ENCODE results near the gene ACAP2. TPM values are rescaled to one million over a fixed set of nuclear protein-coding genes. Genes with fewer than 3 reads are reported as not detected.

ACAP2 gene
- total RNA-seq, 1 experiment from 2014 or later = 57.9 TPM

DNA sequence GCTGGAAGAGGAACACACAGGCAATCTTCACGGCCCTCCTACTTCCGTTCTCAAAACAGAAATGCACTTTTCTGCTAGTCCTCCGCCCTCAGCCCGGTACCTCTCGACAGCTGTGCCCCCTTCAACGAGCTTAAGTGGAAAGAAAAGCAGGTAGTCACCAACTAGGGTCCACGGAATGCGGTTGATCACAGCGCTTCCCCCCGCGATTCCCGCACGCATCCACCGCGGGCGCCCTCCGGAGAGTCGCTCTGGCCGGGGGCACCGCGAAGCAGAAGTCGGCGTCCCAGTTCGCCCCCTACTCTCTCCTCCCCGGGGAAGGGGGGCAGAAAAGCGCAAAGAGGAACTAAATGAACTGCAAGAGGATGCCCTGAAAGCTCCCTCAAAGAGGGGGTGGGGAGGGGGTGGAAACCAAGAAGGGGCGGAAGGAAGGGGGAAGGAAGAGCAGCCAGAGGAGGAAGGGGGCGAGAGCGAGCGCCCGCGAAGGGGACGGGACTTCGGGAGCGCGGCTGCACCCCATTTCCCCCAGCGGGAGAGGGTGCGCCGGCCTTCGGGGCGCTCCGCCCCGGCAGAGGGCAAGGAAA is 738 bp downstream of the ACAP2 start:
- Histone ChIP-seq H3K4me3 (ENCODE audit: low read depth in 2 of 2, low read length in 2 of 2) (peak overlapping the region; percentile 74 to 80), H3K27me3 (ENCODE audit: control insufficient read depth, insufficient read depth, low read length) (no peaks in the 10 kb centered on the region), H3K27ac (ENCODE audit: low read length) (peak overlapping the region; percentile 82), H3K4me1 (ENCODE audit: control insufficient read depth, insufficient read depth, low read length) (peaks cover 23% of the 10 kb centered on the region), H3K9me3 (ENCODE audit: control insufficient read depth, insufficient read depth, low read depth, low read length) (no peaks in the 10 kb centered on the region), H3K36me3 (ENCODE audit: control insufficient read depth, insufficient read depth, low read length) (no peaks in the 10 kb centered on the region)
- ChIA-PET POLR2A (no interaction called here), CTCF (interaction anchor here (0.6 to 1.8 kb wide), 3 partner anchors 171 to 180 kb away, joined by 3 to 9 read pairs (median 9); partner anchors contain the start of gene XXYLT1)
- in situ Hi-C loops (cut with HindIII; ENCODE audit: low pct_unique_long_range_greater_than_20kb, low sequenced_read_pairs) = no loop called here
- no TSS peak for BruUV-seq (replicated peaks)
- peak; percentile 2; the same call in 1 of the 2 replicates for ATAC-seq
- intact Hi-C loops (cut with micrococcal nuclease; ENCODE audit: unreplicated experiment) = no loop called here
- no peak for TF ChIP-seq POLR2AphosphoS5 (IDR thresholded peaks at IDR 0.05; ENCODE audit: low read depth, low read length)
- TF ChIP-seq, protein P1, sequence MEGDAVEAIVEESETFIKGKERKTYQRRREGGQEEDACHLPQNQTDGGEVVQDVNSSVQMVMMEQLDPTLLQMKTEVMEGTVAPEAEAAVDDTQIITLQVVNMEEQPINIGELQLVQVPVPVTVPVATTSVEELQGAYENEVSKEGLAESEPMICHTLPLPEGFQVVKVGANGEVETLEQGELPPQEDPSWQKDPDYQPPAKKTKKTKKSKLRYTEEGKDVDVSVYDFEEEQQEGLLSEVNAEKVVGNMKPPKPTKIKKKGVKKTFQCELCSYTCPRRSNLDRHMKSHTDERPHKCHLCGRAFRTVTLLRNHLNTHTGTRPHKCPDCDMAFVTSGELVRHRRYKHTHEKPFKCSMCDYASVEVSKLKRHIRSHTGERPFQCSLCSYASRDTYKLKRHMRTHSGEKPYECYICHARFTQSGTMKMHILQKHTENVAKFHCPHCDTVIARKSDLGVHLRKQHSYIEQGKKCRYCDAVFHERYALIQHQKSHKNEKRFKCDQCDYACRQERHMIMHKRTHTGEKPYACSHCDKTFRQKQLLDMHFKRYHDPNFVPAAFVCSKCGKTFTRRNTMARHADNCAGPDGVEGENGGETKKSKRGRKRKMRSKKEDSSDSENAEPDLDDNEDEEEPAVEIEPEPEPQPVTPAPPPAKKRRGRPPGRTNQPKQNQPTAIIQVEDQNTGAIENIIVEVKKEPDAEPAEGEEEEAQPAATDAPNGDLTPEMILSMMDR (IDR thresholded peaks at IDR 0.05) = no peak
- TF ChIP-seq TCF7L2 (IDR thresholded peaks at IDR 0.05; ENCODE audit: low read depth, low read length) = no peak
- TF ChIP-seq, protein P2, sequence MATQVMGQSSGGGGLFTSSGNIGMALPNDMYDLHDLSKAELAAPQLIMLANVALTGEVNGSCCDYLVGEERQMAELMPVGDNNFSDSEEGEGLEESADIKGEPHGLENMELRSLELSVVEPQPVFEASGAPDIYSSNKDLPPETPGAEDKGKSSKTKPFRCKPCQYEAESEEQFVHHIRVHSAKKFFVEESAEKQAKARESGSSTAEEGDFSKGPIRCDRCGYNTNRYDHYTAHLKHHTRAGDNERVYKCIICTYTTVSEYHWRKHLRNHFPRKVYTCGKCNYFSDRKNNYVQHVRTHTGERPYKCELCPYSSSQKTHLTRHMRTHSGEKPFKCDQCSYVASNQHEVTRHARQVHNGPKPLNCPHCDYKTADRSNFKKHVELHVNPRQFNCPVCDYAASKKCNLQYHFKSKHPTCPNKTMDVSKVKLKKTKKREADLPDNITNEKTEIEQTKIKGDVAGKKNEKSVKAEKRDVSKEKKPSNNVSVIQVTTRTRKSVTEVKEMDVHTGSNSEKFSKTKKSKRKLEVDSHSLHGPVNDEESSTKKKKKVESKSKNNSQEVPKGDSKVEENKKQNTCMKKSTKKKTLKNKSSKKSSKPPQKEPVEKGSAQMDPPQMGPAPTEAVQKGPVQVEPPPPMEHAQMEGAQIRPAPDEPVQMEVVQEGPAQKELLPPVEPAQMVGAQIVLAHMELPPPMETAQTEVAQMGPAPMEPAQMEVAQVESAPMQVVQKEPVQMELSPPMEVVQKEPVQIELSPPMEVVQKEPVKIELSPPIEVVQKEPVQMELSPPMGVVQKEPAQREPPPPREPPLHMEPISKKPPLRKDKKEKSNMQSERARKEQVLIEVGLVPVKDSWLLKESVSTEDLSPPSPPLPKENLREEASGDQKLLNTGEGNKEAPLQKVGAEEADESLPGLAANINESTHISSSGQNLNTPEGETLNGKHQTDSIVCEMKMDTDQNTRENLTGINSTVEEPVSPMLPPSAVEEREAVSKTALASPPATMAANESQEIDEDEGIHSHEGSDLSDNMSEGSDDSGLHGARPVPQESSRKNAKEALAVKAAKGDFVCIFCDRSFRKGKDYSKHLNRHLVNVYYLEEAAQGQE (IDR thresholded peaks at IDR 0.05; ENCODE audit: insufficient read depth in 1 of 2, low read depth in 2 of 2, low read length in 1 of 2) = no peak
- TF ChIP-seq SIN3A (IDR thresholded peaks at IDR 0.05; ENCODE audit: borderline replicate concordance, insufficient read depth, low read depth, low read length) = no peak
- DNase-seq (ENCODE audit: low read depth, low spot score) = no peak

DNA sequence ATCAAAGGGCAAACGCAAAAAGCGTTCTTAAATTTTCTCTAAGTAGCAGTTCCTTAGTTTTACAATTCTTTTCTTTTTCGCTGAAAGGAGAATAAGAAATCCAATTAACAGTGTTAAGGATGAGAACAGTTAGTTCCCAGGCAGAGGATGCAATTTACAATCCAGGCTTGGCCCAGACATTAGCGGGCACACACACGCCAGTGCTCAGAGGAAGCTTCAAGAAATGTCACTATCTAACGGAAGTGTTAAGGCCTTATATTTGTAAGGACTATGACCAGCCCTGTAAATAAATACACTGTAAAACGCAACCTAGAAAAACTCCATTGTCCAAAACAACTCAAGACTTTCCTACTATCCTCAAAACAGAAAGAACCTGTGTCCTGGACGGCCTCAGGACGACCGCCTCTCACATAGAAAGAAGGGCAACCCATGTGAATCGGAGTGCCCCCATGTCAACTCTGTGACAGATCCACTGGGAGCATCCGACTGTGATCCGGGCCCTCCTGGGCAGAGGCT is 1.3 kb downstream of the ACAP2 start:
- CTCF ChIA-PET = interaction anchor here (0.6 to 1.8 kb wide), 2 partner anchors 170 to 179 kb away, joined by 9 read pairs; partner anchors contain the start of gene XXYLT1
- H3K9me3 ChIP-seq (ENCODE audit: control insufficient read depth, insufficient read depth, low read depth, low read length) = no peaks in the 10 kb centered on the region
- POLR2A ChIA-PET = no interaction called here
- no peaks in the 10 kb centered on the region for H3K36me3 ChIP-seq (ENCODE audit: control insufficient read depth, insufficient read depth, low read length)
- DNase-seq (ENCODE audit: low read depth, low spot score) = no peak
- ATAC-seq = peak; percentile 17; the same call in 1 of the 2 replicates
- peaks cover 23% of the 10 kb centered on the region for H3K4me1 ChIP-seq (ENCODE audit: control insufficient read depth, insufficient read depth, low read length)
- no peaks in the 10 kb centered on the region for H3K27me3 ChIP-seq (ENCODE audit: control insufficient read depth, insufficient read depth, low read length)
- intact Hi-C loops (cut with micrococcal nuclease; ENCODE audit: unreplicated experiment) = no loop called here
- in situ Hi-C loops (cut with HindIII; ENCODE audit: low pct_unique_long_range_greater_than_20kb, low sequenced_read_pairs) = no loop called here
- peak; percentile 23; the same call in 1 of the 2 replicates for TF ChIP-seq TCF7L2 (IDR thresholded peaks at IDR 0.05; ENCODE audit: low read depth, low read length)
- TF ChIP-seq, protein P1 (IDR thresholded peaks at IDR 0.05) = no peak
- TF ChIP-seq SIN3A (IDR thresholded peaks at IDR 0.05; ENCODE audit: borderline replicate concordance, insufficient read depth, low read depth, low read length) = no peak
- TF ChIP-seq POLR2AphosphoS5 (IDR thresholded peaks at IDR 0.05; ENCODE audit: low read depth, low read length) = no peak
- TF ChIP-seq, protein P2 (IDR thresholded peaks at IDR 0.05; ENCODE audit: insufficient read depth in 1 of 2, low read depth in 2 of 2, low read length in 1 of 2) = no peak
- H3K27ac ChIP-seq (ENCODE audit: low read length) = peak overlapping the region; percentile 82
- H3K4me3 ChIP-seq (ENCODE audit: low read depth in 2 of 2, low read length in 2 of 2) = peak overlapping the region; percentile 74 to 80
- BruUV-seq (replicated peaks) = no TSS peak
